ENCODE data around the gene BRD3. TPM values are rescaled to one million over a fixed set of nuclear protein-coding genes. Genes with fewer than 3 reads are reported as not detected.

BRD3 gene
- total and polyA plus RNA-seq, 9 donors: 16.8 to 77.9 (median 62.6) TPM

GRCh38 chr9:133986774-133987445 lies 80.9 kb downstream of the BRD3 start:
- 68% methylated on average over 8 of the region's 13 CpGs for WGBS (ENCODE audit: insufficient coverage)
- no peaks in the 10 kb centered on the region for H3K9me3 ChIP-seq (replicated peaks; ENCODE audit: control insufficient read depth, low read depth, low read length)
- no peak for DNase-seq
- H3K36me3 ChIP-seq (ENCODE audit: control insufficient read depth, insufficient read depth, low read length): no peaks in the 10 kb centered on the region
- peaks cover 5% of the 10 kb centered on the region for H3K27me3 ChIP-seq (ENCODE audit: control insufficient read depth, insufficient read depth, low read length)
- H3K4me3 ChIP-seq (ENCODE audit: low read length): no peak overlapping the region
- no peak overlapping the region for H3K27ac ChIP-seq (ENCODE audit: low read length)
- H3K4me1 ChIP-seq (ENCODE audit: control insufficient read depth, insufficient read depth, low read length): peaks cover 31% of the 10 kb centered on the region

GRCh38 chr9:133986061-133986460 lies 81.8 kb downstream of the BRD3 start:
- H3K27ac ChIP-seq (ENCODE audit: low read length): no peak overlapping the region
- DNase-seq: no peak
- peaks cover 5% of the 10 kb centered on the region for H3K27me3 ChIP-seq (ENCODE audit: control insufficient read depth, insufficient read depth, low read length)
- H3K4me1 ChIP-seq (ENCODE audit: control insufficient read depth, insufficient read depth, low read length): peaks cover 35% of the 10 kb centered on the region
- H3K36me3 ChIP-seq (ENCODE audit: control insufficient read depth, insufficient read depth, low read length): no peaks in the 10 kb centered on the region
- H3K9me3 ChIP-seq (replicated peaks; ENCODE audit: control insufficient read depth, low read depth, low read length): no peaks in the 10 kb centered on the region
- 60% methylated on average over 4 of the region's 6 CpGs for WGBS (ENCODE audit: insufficient coverage)
- no peak overlapping the region for H3K4me3 ChIP-seq (ENCODE audit: low read length)

- Histone ChIP-seq H3K36me3 (ENCODE audit: control insufficient read depth, insufficient read depth, low read length) (no peaks in the 10 kb centered on the region), H3K9me3 (replicated peaks; ENCODE audit: control insufficient read depth, low read depth, low read length) (no peaks in the 10 kb centered on the region), H3K27ac (ENCODE audit: low read length) (no peak overlapping the region), H3K4me1 (ENCODE audit: control insufficient read depth, insufficient read depth, low read length) (peaks cover 50% of the 10 kb centered on the region), H3K27me3 (ENCODE audit: control insufficient read depth, insufficient read depth, low read length) (no peaks in the 10 kb centered on the region), H3K4me3 (ENCODE audit: low read length) (no peak overlapping the region)
- 65% methylated on average over 25 of the region's 25 CpGs for WGBS (ENCODE audit: insufficient coverage)
- no peak for DNase-seq
These were observed 84.7 kb downstream of the BRD3 start for GRCh38 chr9:133982971-133983720.

GRCh38 chr9:133981958-133982681 lies 85.7 kb downstream of the BRD3 start:
- DNase-seq: no peak
- no peaks in the 10 kb centered on the region for H3K9me3 ChIP-seq (replicated peaks; ENCODE audit: control insufficient read depth, low read depth, low read length)
- peaks cover 54% of the 10 kb centered on the region for H3K4me1 ChIP-seq (ENCODE audit: control insufficient read depth, insufficient read depth, low read length)
- H3K4me3 ChIP-seq (ENCODE audit: low read length): no peak overlapping the region
- no peaks in the 10 kb centered on the region for H3K36me3 ChIP-seq (ENCODE audit: control insufficient read depth, insufficient read depth, low read length)
- no peaks in the 10 kb centered on the region for H3K27me3 ChIP-seq (ENCODE audit: control insufficient read depth, insufficient read depth, low read length)
- 83% methylated on average over 28 of the region's 28 CpGs for WGBS (ENCODE audit: insufficient coverage)
- no peak overlapping the region for H3K27ac ChIP-seq (ENCODE audit: low read length)

- Histone ChIP-seq H3K4me1 (ENCODE audit: control insufficient read depth, insufficient read depth, low read length) (peaks cover 57% of the 10 kb centered on the region), H3K9me3 (replicated peaks; ENCODE audit: control insufficient read depth, low read depth, low read length) (no peaks in the 10 kb centered on the region), H3K27ac (ENCODE audit: low read length) (no peak overlapping the region), H3K36me3 (ENCODE audit: control insufficient read depth, insufficient read depth, low read length) (no peaks in the 10 kb centered on the region), H3K27me3 (ENCODE audit: control insufficient read depth, insufficient read depth, low read length) (no peaks in the 10 kb centered on the region), H3K4me3 (ENCODE audit: low read length) (no peak overlapping the region)
- DNase-seq: no peak
- 84% methylated on average over 14 of the region's 14 CpGs for WGBS (ENCODE audit: insufficient coverage)
These were observed 86.3 kb downstream of the BRD3 start for GRCh38 chr9:133981589-133981957.

- 80% methylated on average over 16 of the region's 25 CpGs for WGBS (ENCODE audit: insufficient coverage)
These were observed 86.8 kb downstream of the BRD3 start for GRCh38 chr9:133980864-133981588.

More at GRCh38 chr9:133980864-133981588, 86.8 kb downstream of the BRD3 start:
- peaks cover 57% of the 10 kb centered on the region for H3K4me1 ChIP-seq (ENCODE audit: control insufficient read depth, insufficient read depth, low read length)
- no peak overlapping the region for H3K4me3 ChIP-seq (ENCODE audit: low read length)
- no peaks in the 10 kb centered on the region for H3K9me3 ChIP-seq (replicated peaks; ENCODE audit: control insufficient read depth, low read depth, low read length)
- H3K27ac ChIP-seq (ENCODE audit: low read length): no peak overlapping the region
- no peaks in the 10 kb centered on the region for H3K36me3 ChIP-seq (ENCODE audit: control insufficient read depth, insufficient read depth, low read length)
- DNase-seq: no peak
- H3K27me3 ChIP-seq (ENCODE audit: control insufficient read depth, insufficient read depth, low read length): no peaks in the 10 kb centered on the region

Other genes starting within 250 kb of the BRD3 start
- gene VAV2, start 75.7 kb downstream of the BRD3 start, total RNA-seq: 7.4 TPM
- 10 to 100 TPM; 13.4 to 19.1 (median 16.0) TPM for gene VAV2, start 75.7 kb downstream of the BRD3 start, polyA plus RNA-seq (ENCODE audit: insufficient read depth in 1 of 8, insufficient read length in 8 of 8, low replicate concordance in 1 of 8)
- 9.3 TPM for gene BRD3OS, start 42.5 kb downstream of the BRD3 start, total RNA-seq
- gene BRD3OS, start 42.5 kb downstream of the BRD3 start, polyA plus RNA-seq (ENCODE audit: insufficient read depth in 1 of 8, insufficient read length in 8 of 8, low replicate concordance in 1 of 8): 10 to 100 TPM in 4 of 8 donors, 1 to 10 TPM in 4; 7.8 to 10.5 (median 9.9) TPM
- gene WDR5, start 68.1 kb upstream of the BRD3 start, total RNA-seq: 25.1 TPM
- 10 to 100 TPM; 42.0 to 60.2 (median 48.2) TPM for gene WDR5, start 68.1 kb upstream of the BRD3 start, polyA plus RNA-seq (ENCODE audit: insufficient read depth in 1 of 8, insufficient read length in 8 of 8, low replicate concordance in 1 of 8)
- 26.3 TPM for gene RNU6ATAC, start 96.5 kb upstream of the BRD3 start, total RNA-seq
- gene RNU6ATAC, start 96.5 kb upstream of the BRD3 start, polyA plus RNA-seq (ENCODE audit: insufficient read depth in 1 of 8, insufficient read length in 8 of 8, low replicate concordance in 1 of 8): 1 to 10 TPM in 1 of 8 donors, not detected in 7; 1.1 TPM